BJ (cell line): Measurements from ENCODE around the gene SYCN. TPM values are rescaled to one million over a fixed set of nuclear protein-coding genes. Genes with fewer than 3 reads are reported as not detected.

ENCODE experiments used
- CTCF ChIA-PET: fragments of 350-600 bp; formaldehyde crosslinking; extraction: SDS; loops from one replicate; lab custom pipeline; 2021; ENCODE audit warnings: antibody characterized with exemption, inconsistent platforms; lab: Yijun Ruan, JAX
- POLR2A ChIA-PET: fragments of 300-600 bp; sonication (Branson Sonifier 250); formaldehyde crosslinking; extraction: SDS; loops from one replicate; lab custom pipeline; 2021; ENCODE audit warnings: antibody characterized with exemption; lab: Charles Lee
- DNase-seq: peaks from one replicate; pipeline ENCODE4 v3.0.0-alpha.2; 2011; ENCODE audit warnings: low read depth
- H3K27me3 ChIP-seq: 2 replicates; pipeline ENCODE4 v1.6.0; 2011; ENCODE audit warnings: low read length; ENCODE audit not compliant: control insufficient read depth, insufficient read depth
- H3K36me3 ChIP-seq: 2 replicates; pipeline ENCODE4 v1.5.1; 2011; ENCODE audit warnings: low read length; ENCODE audit not compliant: control insufficient read depth, insufficient read depth
- H3K4me3 ChIP-seq: 2 replicates; pipeline ENCODE4 v1.5.1; 2011; ENCODE audit warnings: low read depth, mild to moderate bottlenecking, control low read depth, low read length
- CTCF ChIP-seq: IDR thresholded peaks from 2 replicates; pipeline ENCODE4 v1.5.1; 2011; ENCODE audit warnings: low read depth, mild to moderate bottlenecking, control low read depth, inconsistent platforms, low read length, moderate library complexity; ENCODE audit not compliant: insufficient read depth
- polyA plus RNA-seq: library from polyadenylated mRNA; depleted of rRNA; stranded (reverse); fragments of >200 nt; gene quantifications from 2 replicates; pipeline ENCODE4 v1.2.3, GENCODE V29; 2011

Gene SYCN
- polyA plus RNA-seq, 1 experiment: not detected

DNA sequence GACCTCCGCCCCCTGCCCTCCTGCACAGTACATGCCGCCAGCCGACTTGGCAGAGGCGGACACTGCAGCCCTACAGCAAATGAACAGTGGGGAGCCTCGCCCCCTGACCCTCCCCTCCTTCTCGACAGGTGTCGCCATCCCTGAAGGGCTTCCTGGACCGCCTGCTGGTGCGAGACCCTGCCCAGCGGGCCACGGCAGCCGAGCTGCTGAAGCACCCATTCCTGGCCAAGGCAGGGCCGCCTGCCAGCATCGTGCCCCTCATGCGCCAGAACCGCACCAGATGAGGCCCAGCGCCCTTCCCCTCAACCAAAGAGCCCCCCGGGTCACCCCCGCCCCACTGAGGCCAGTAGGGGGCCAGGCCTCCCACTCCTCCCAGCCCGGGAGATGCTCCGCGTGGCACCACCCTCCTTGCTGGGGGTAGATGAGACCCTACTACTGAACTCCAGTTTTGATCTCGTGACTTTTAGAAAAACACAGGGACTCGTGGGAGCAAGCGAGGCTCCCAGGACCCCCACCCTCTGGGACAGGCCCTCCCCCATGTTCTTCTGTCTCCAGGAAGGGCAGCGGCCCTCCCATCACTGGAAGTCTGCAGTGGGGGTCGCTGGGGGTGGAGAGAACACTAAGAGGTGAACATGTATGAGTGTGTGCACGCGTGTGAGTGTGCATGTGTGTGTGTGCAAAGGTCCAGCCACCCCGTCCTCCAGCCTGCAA, 25.6 kb downstream of the SYCN start:
- no peaks in the 10 kb centered on the region for H3K27me3 ChIP-seq
- no peak for DNase-seq
- no peak for TF ChIP-seq CTCF
- POLR2A ChIA-PET: no interaction called here
- no peak overlapping the region for H3K4me3 ChIP-seq
- peaks cover 30% of the 10 kb centered on the region for H3K36me3 ChIP-seq
- CTCF ChIA-PET: no interaction called here

GRCh38 chr19:39177736-39178135, 26.3 kb downstream of the SYCN start:
- H3K27me3 ChIP-seq: no peaks in the 10 kb centered on the region
- CTCF ChIA-PET: no interaction called here
- DNase-seq: no peak
- H3K36me3 ChIP-seq: peaks cover 30% of the 10 kb centered on the region
- POLR2A ChIA-PET: no interaction called here
- no peak overlapping the region for H3K4me3 ChIP-seq
- TF ChIP-seq CTCF: no peak

GRCh38 chr19:39177110-39177699, 26.9 kb downstream of the SYCN start:
- Histone ChIP-seq H3K27me3 (no peaks in the 10 kb centered on the region), H3K4me3 (no peak overlapping the region), H3K36me3 (peaks cover 30% of the 10 kb centered on the region)
- CTCF ChIA-PET: no interaction called here
- POLR2A ChIA-PET: no interaction called here
- TF ChIP-seq CTCF: no peak
- DNase-seq: no peak

- Histone ChIP-seq H3K4me3 (no peak overlapping the region), H3K36me3 (peaks cover 30% of the 10 kb centered on the region), H3K27me3 (no peaks in the 10 kb centered on the region)
- CTCF ChIA-PET: interaction anchor here (0.6 to 1.2 kb wide), 3 partner anchors 11 to 245 kb away, joined by 3 to 5 read pairs (median 3); partner anchors contain the start of genes MRPS12 and SARS2
- POLR2A ChIA-PET: no interaction called here
- TF ChIP-seq CTCF: no peak
- no peak for DNase-seq
Observed at GRCh38 chr19:39175564-39175963, 28.5 kb downstream of the SYCN start.
